A549 treated with Mapracorat at 1 μM for 4 hours (cell line): ENCODE results near the gene GANC. TPM values are rescaled to one million over a fixed set of nuclear protein-coding genes. Genes with fewer than 3 reads are reported as not detected.

ENCODE experiments used
- total RNA-seq: library from RNA; stranded (reverse); fragments of 200-300 nt; extraction: Qiagen RNA extraction; gene quantifications from 5 replicates; pipeline ENCODE4 v1.2.3, GENCODE V29; 2022

The GANC gene, protein sequence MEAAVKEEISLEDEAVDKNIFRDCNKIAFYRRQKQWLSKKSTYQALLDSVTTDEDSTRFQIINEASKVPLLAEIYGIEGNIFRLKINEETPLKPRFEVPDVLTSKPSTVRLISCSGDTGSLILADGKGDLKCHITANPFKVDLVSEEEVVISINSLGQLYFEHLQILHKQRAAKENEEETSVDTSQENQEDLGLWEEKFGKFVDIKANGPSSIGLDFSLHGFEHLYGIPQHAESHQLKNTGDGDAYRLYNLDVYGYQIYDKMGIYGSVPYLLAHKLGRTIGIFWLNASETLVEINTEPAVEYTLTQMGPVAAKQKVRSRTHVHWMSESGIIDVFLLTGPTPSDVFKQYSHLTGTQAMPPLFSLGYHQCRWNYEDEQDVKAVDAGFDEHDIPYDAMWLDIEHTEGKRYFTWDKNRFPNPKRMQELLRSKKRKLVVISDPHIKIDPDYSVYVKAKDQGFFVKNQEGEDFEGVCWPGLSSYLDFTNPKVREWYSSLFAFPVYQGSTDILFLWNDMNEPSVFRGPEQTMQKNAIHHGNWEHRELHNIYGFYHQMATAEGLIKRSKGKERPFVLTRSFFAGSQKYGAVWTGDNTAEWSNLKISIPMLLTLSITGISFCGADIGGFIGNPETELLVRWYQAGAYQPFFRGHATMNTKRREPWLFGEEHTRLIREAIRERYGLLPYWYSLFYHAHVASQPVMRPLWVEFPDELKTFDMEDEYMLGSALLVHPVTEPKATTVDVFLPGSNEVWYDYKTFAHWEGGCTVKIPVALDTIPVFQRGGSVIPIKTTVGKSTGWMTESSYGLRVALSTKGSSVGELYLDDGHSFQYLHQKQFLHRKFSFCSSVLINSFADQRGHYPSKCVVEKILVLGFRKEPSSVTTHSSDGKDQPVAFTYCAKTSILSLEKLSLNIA (N-terminal part only)
- total RNA-seq: 5.4 to 7.4 TPM (median 6.9 TPM) in 5 replicates

DNA sequence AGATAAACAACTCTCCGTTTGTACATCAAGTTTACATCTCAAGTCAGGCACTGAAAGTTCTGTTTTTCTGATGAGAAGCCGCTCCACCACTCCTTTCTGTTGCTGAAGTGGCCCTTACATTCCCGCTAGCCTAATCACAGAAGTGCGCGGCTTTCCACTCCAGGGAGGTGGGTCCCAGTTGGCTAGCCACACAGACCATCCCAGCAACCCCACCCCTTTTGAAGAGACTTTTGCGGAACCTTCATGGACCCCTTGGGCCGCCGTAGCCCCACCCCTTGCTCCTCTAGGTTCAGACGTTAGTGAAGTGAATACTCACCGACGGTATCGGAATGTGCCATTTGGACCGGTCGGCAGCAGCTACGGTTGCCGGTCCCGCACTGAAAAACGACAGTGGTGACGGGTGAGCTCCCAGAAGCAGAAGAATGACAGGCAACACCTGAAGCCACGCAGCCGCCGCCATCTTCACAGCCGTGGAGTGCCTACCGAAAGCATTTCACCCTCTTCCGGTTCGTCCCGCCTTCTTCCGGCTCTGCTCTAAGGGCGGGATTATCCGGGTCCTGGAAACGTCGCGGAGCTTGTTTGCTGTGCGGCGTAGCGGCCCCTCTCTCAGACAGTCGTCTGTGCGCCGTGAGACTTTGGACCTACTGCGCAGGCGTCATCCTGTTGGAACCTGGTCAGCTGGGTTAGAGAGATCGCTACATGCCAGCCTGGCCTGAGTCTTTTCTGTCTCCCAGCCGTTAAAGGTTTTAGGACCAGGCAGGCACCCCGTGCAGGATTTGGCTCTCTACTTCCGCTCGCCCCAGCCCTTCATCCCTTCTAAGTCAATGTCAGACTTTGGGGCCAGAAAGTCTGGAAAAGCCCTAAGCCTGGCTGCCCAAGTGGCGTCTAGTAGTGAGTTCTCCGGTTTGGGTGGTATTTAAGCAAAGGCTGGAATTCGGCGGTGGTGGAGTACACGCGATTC, at the start of gene GANC, which contains the start of gene TMEM87A:
TSS of gene GANC (plus strand) at position 263 of the 961 bp plus-strand sequence. CDS start 1,281 bp downstream, outside the sequence.
TSS of gene TMEM87A (minus strand) at position 495 of the 961 bp plus-strand sequence. CDS start at position 460, 35 bp downstream.

DNA sequence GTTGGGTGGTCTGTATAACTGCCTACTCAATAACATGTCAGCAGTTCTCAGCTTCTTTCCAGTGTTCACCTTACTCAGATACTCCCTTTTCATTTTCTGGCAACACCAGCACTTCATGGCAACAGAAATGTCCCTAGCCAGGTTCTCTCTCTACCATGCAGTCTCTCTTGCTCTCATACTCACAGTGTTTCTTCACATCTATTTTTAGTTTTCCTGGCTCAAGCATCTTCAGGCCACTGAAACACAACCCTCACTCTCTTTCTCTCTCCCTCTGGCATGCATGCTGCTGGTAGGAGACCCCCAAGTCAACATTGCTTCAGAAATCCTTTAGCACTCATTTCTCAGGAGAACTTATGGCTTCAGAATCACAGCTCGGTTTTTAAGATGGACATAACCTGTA, 86.2 kb downstream of the GANC start, which contains the start of gene CAPN3:
TSS of gene CAPN3 (plus strand) at position 253 of the 400 bp plus-strand sequence. CDS start 305 bp downstream, outside the sequence.

Other genes starting within 250 kb of the GANC start
- not detected in 5 replicates for gene PLA2G4D, start 178.6 kb upstream of the GANC start, total RNA-seq
- gene PLA2G4F, start 116.6 kb upstream of the GANC start, total RNA-seq: not detected in 5 replicates
- 14.1 to 16.4 TPM (median 15.7 TPM) in 5 replicates for gene VPS39, start 64.9 kb upstream of the GANC start, total RNA-seq
- gene TMEM87A, start 232 bp downstream of the GANC start, total RNA-seq: 26.0 to 32.5 TPM (median 27.5 TPM) in 5 replicates
- gene CAPN3, start 86.3 kb downstream of the GANC start, total RNA-seq: 0.21 to 0.40 TPM (median 0.27 TPM) in 5 replicates
- gene ZNF106, start 217.9 kb downstream of the GANC start, total RNA-seq: 7.2 to 11.2 TPM (median 10.2 TPM) in 5 replicates
- gene SNAP23, start 222.4 kb downstream of the GANC start, total RNA-seq: 15.8 to 40.2 TPM (median 16.1 TPM) in 5 replicates